ENCODE results near the gene PDGFD.

PDGFD gene

GRCh38 chr11:104095791-104096190, 68.2 kb downstream of the PDGFD start:
- in situ Hi-C loops (cut with HindIII; ENCODE audit: low sequenced_read_pairs): no loop called here

GRCh38 chr11:104094576-104094975, 69.4 kb downstream of the PDGFD start:
- in situ Hi-C loops (cut with HindIII; ENCODE audit: low sequenced_read_pairs): no loop called here

- in situ Hi-C loops (cut with HindIII; ENCODE audit: low sequenced_read_pairs): no loop called here
These were observed 70.3 kb downstream of the PDGFD start for GRCh38 chr11:104093426-104094280.

GRCh38 chr11:104092744-104093143, 71.2 kb downstream of the PDGFD start:
- in situ Hi-C loops (cut with HindIII; ENCODE audit: low sequenced_read_pairs): no loop called here

- in situ Hi-C loops (cut with HindIII; ENCODE audit: low sequenced_read_pairs): no loop called here
These were observed 72.5 kb downstream of the PDGFD start for GRCh38 chr11:104091281-104092096.

GRCh38 chr11:104090767-104091166, 73.2 kb downstream of the PDGFD start:
- in situ Hi-C loops (cut with HindIII; ENCODE audit: low sequenced_read_pairs): no loop called here

GRCh38 chr11:104089481-104089880, 74.5 kb downstream of the PDGFD start:
- in situ Hi-C loops (cut with HindIII; ENCODE audit: low sequenced_read_pairs): no loop called here

- in situ Hi-C loops (cut with HindIII; ENCODE audit: low sequenced_read_pairs): no loop called here
These were observed 77.3 kb downstream of the PDGFD start for GRCh38 chr11:104086621-104087020.

- in situ Hi-C loops (cut with HindIII; ENCODE audit: low sequenced_read_pairs): no loop called here
These were observed 85.0 kb downstream of the PDGFD start for GRCh38 chr11:104078995-104079394.

GRCh38 chr11:104078245-104078644, 85.7 kb downstream of the PDGFD start:
- in situ Hi-C loops (cut with HindIII; ENCODE audit: low sequenced_read_pairs): no loop called here

- in situ Hi-C loops (cut with HindIII; ENCODE audit: low sequenced_read_pairs): no loop called here
These were observed 87.5 kb downstream of the PDGFD start for GRCh38 chr11:104076455-104076854.

GRCh38 chr11:104075706-104076105, 88.2 kb downstream of the PDGFD start:
- in situ Hi-C loops (cut with HindIII; ENCODE audit: low sequenced_read_pairs): no loop called here

- in situ Hi-C loops (cut with HindIII; ENCODE audit: low sequenced_read_pairs): no loop called here
These were observed 88.9 kb downstream of the PDGFD start for GRCh38 chr11:104075091-104075490.

GRCh38 chr11:104073950-104074705, 89.8 kb downstream of the PDGFD start:
- in situ Hi-C loops (cut with HindIII; ENCODE audit: low sequenced_read_pairs): no loop called here

- in situ Hi-C loops (cut with HindIII; ENCODE audit: low sequenced_read_pairs): no loop called here
These were observed 96.4 kb downstream of the PDGFD start for GRCh38 chr11:104067534-104067933.

GRCh38 chr11:104064034-104064630, 99.8 kb downstream of the PDGFD start:
- in situ Hi-C loops (cut with HindIII; ENCODE audit: low sequenced_read_pairs): loop anchor here (5.0 kb wide), 1 partner anchor 58 kb away; no protein-coding TSS in a partner anchor

- in situ Hi-C loops (cut with HindIII; ENCODE audit: low sequenced_read_pairs): loop anchor here (5.0 kb wide), 1 partner anchor 60 kb away; no protein-coding TSS in a partner anchor
These were observed 102.0 kb downstream of the PDGFD start for GRCh38 chr11:104061853-104062521.

GRCh38 chr11:104060820-104061219, 103.1 kb downstream of the PDGFD start:
- in situ Hi-C loops (cut with HindIII; ENCODE audit: low sequenced_read_pairs): loop anchor here (5.0 kb wide), 1 partner anchor 61 kb away; no protein-coding TSS in a partner anchor

GRCh38 chr11:104060004-104060794, 103.7 kb downstream of the PDGFD start:
- in situ Hi-C loops (cut with HindIII; ENCODE audit: low sequenced_read_pairs): loop anchor here (5.0 kb wide), 1 partner anchor 62 kb away; no protein-coding TSS in a partner anchor
